Right atrium auricular region (tissue), 2 donors: ENCODE results near the gene DSTYK. TPM values are rescaled to one million over a fixed set of nuclear protein-coding genes. Genes with fewer than 3 reads are reported as not detected.

Experiments used
- DNase-seq: peaks from one replicate; pipeline ENCODE4 v3.0.0-alpha.2; 2019; ENCODE audit warnings: low spot score
- H3K27ac ChIP-seq, 2 donors: fragments of 200-600 bp; sonication (generic); 1 replicate in 1 of 2; 2 replicates in 1 of 2; pipeline ENCODE4 v1.5.1; 2016 to 2019
- H3K27me3 ChIP-seq, 2 donors: fragments of 200-600 bp; sonication (generic); one replicate each; pipeline versions ENCODE4 v1.5.1 to v1.6.0; 2017 to 2019
- H3K36me3 ChIP-seq: fragments of 200-600 bp; sonication (generic); one replicate; pipeline ENCODE4 v1.5.1; 2016
- H3K4me1 ChIP-seq, 2 donors: fragments of 200-600 bp; sonication (generic); one replicate each; pipeline versions ENCODE4 v1.5.1 to v1.6.0; 2017 to 2019
- H3K4me3 ChIP-seq, 2 donors: fragments of 200-600 bp; sonication (generic); 1 replicate in 1 of 2; 2 replicates in 1 of 2; pipeline ENCODE4 v1.5.1; 2017 to 2019; ENCODE audit warnings: mild to moderate bottlenecking in 1 of 2, moderate library complexity in 1 of 2
- H3K9me3 ChIP-seq, 2 donors: fragments of 200-600 bp; sonication (generic); one replicate each; pipeline ENCODE4 v1.5.1; 2019
- total RNA-seq, 2 donors: library from RNA; depleted of rRNA; stranded (reverse); fragments of >200 nt; gene quantifications; one replicate each; pipeline ENCODE4 v1.1.0, GENCODE V29; 2016
- TF ChIP-seq, protein P1 (sequence below), 2 donors: fragments of 200-600 bp; sonication (generic); IDR thresholded peaks; one replicate each; pipeline ENCODE4 v1.5.1; 2019; ENCODE audit warnings: antibody characterized with exemption in 2 of 2

The DSTYK gene
- total RNA-seq, 2 donors from 2014 or later, result 6.7 to 8.9 TPM

DNA sequence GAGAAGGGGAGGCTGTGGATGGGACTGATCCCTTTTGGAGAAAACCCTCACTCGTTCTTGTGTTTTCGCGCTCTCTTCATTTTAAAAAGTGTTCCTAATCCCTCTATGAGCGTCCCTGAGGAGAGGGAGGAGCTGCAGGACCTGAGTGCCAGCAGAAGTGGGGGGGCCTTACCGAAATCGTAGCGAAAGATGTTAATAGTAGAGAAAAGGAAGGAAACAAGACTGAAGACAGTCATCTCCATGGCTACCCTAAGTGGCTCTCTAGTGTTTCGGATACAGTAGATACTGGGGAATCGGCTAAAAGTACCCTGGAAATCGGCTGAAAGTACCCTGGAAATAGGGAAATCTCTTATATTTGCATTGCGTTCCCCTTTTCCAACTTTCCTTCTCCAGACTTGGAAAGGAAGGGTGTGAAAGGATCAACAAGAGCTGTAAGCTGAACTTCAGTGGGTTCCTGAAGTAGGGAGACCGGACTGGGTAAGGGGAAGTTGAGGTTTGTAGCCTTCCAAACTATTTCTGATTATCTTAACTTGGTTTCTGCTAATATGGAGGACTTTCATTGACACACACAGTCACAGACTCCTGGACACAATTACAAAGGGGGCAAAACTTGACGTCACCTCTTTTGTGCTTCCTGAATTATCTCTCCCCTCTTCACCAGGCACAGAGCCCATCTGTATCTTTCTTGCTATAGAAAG, 486 bp upstream of the DSTYK start:
- no peak for DNase-seq
- TF ChIP-seq, protein P1, sequence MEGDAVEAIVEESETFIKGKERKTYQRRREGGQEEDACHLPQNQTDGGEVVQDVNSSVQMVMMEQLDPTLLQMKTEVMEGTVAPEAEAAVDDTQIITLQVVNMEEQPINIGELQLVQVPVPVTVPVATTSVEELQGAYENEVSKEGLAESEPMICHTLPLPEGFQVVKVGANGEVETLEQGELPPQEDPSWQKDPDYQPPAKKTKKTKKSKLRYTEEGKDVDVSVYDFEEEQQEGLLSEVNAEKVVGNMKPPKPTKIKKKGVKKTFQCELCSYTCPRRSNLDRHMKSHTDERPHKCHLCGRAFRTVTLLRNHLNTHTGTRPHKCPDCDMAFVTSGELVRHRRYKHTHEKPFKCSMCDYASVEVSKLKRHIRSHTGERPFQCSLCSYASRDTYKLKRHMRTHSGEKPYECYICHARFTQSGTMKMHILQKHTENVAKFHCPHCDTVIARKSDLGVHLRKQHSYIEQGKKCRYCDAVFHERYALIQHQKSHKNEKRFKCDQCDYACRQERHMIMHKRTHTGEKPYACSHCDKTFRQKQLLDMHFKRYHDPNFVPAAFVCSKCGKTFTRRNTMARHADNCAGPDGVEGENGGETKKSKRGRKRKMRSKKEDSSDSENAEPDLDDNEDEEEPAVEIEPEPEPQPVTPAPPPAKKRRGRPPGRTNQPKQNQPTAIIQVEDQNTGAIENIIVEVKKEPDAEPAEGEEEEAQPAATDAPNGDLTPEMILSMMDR (IDR thresholded peaks at IDR 0.05), result no peak
- H3K27ac ChIP-seq, result peak overlapping the region; percentile 92 to 96
- peak overlapping the region; percentile 99 for H3K4me3 ChIP-seq
- H3K36me3 ChIP-seq, result no peaks in the 10 kb centered on the region
- H3K4me1 ChIP-seq, result peaks cover 0 to 17% of the 10 kb centered on the region in 2 donors
- H3K27me3 ChIP-seq, result no peaks in the 10 kb centered on the region
- H3K9me3 ChIP-seq, result no peaks in the 10 kb centered on the region

DNA sequence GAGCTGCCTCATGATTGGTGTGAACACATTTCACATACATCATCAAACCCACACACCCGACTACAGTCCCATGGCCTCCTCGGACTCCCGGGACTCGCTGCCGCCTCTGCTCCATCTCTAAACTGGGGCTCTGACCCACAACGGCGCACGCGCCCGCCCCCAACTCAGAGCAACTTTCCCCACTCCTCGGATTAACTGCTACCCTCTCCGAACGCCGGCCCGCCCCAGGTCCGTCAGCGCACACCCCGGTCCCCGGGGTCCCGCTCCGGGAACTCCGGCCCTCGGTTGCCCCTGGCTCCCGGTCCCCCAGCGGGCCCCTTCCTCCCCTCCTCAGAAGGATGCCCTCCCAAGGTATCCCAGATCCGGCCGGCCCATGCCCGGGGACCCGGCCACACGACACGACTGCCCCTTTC, 740 bp downstream of the DSTYK start:
- H3K9me3 ChIP-seq, result no peaks in the 10 kb centered on the region
- TF ChIP-seq, protein P1 (IDR thresholded peaks at IDR 0.05), result no peak
- H3K4me1 ChIP-seq, result peaks cover 0 to 17% of the 10 kb centered on the region in 2 donors
- no peak for DNase-seq
- peak overlapping the region; percentile 92 to 96 for H3K27ac ChIP-seq
- H3K36me3 ChIP-seq, result no peaks in the 10 kb centered on the region
- H3K4me3 ChIP-seq, result peak overlapping the region; percentile 99
- no peaks in the 10 kb centered on the region for H3K27me3 ChIP-seq

DNA sequence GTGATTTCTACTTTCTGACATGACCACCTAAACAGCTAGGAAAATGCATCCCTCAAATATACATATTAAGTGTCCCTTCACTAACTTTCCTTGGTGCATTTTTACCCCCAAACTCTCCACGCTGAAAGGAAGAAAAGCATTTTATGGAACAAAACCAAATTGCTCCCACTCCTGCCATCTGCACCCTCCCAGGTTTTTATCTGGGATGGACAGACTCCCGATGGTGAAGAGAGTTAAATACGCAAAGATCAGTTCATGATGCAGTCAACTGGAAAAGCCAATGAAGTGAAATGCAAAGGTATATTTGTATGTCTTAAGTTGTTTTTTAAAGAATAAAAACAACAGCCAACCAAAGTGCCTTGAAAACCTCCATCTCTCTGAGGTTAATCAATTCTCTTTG, 2.7 kb downstream of the DSTYK start:
- H3K27ac ChIP-seq, result no peak overlapping the region
- DNase-seq, result no peak
- TF ChIP-seq, protein P1 (IDR thresholded peaks at IDR 0.05), result no peak
- no peaks in the 10 kb centered on the region for H3K9me3 ChIP-seq
- no peak overlapping the region for H3K4me3 ChIP-seq
- H3K27me3 ChIP-seq, result no peaks in the 10 kb centered on the region
- H3K36me3 ChIP-seq, result no peaks in the 10 kb centered on the region
- H3K4me1 ChIP-seq, result peaks cover 0 to 25% of the 10 kb centered on the region in 2 donors

DNA sequence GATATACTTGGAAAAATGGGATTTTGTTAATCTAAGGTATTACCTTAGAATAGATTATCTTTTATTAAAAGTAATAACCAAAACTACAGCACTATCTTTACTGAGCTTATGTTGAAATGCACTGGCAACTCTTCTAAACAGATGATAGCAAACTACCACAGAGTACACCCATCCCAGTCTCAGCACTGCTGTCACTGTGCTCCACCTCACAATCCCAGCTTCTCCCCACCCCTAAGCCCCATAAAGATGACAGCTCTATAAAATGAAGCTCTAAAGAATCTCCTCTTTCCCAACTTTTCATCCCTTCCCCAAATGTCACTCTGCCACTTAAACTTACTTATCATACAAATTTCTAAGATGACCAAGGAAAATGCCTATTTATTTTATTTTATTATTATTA, 6.4 kb downstream of the DSTYK start:
- Histone ChIP-seq H3K36me3 (no peaks in the 10 kb centered on the region), H3K27me3 (no peaks in the 10 kb centered on the region), H3K4me1 (peaks cover 0 to 17% of the 10 kb centered on the region in 2 donors), H3K4me3 (no peak overlapping the region), H3K27ac (no peak overlapping the region), H3K9me3 (no peaks in the 10 kb centered on the region)
- TF ChIP-seq, protein P1 (IDR thresholded peaks at IDR 0.05), result no peak
- no peak for DNase-seq

DNA sequence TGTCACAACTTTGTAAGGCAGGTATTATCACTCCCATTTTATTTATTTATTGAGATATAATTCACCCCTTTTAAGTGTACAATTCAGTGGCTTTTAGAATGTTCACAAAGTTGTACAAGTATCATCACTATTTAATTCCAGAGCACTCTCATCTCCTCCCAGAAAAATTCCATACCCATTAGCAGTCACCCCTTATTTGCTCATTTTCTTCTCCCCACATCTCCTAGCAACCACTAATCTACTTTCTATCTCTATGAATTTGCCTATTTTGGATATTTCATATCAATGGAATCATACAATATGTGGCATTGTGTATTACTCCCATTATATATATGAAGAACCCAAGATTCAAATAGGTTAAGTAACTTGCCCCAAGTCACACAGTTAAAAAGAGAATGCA, 7.0 kb downstream of the DSTYK start:
- no peaks in the 10 kb centered on the region for H3K9me3 ChIP-seq
- no peak overlapping the region for H3K4me3 ChIP-seq
- H3K36me3 ChIP-seq, result no peaks in the 10 kb centered on the region
- TF ChIP-seq, protein P1 (IDR thresholded peaks at IDR 0.05), result no peak
- no peaks in the 10 kb centered on the region for H3K27me3 ChIP-seq
- DNase-seq, result no peak
- H3K27ac ChIP-seq, result no peak overlapping the region
- H3K4me1 ChIP-seq, result peaks cover 0 to 12% of the 10 kb centered on the region in 2 donors

DNA sequence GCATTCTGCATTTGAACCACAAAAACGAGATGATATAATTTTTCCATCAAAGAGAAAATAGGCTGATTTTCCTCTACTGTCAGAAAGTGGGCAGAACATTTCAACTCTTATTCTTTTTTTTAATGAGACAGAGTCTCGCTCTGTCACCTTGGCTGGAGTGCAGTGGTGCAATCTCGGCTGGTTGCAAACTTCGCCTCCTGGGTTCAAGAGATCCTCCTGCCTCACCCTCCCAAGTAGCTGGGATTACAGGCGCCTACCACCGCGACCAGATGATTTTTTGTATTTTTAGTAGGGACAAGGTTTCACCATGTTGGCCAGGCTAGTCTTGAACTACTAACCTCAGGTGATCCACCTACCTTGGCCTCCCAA, 11.6 kb downstream of the DSTYK start:
- Histone ChIP-seq H3K27ac (no peak overlapping the region), H3K27me3 (no peaks in the 10 kb centered on the region), H3K36me3 (no peaks in the 10 kb centered on the region), H3K4me1 (peaks cover 0 to 12% of the 10 kb centered on the region in 2 donors), H3K9me3 (no peaks in the 10 kb centered on the region), H3K4me3 (no peak overlapping the region)
- no peak for DNase-seq
- TF ChIP-seq, protein P1 (IDR thresholded peaks at IDR 0.05), result no peak
